Adrenal gland (tissue), 12 donors: ENCODE data around the gene PIM3. TPM values are rescaled to one million over a fixed set of nuclear protein-coding genes. Genes with fewer than 3 reads are reported as not detected.

Experiments
- DNase-seq, 7 donors: peaks; one replicate each; pipeline ENCODE4 v3.0.0-alpha.2; 2019 to 2020
- H3K27ac ChIP-seq, 5 donors: fragments of 200-600 bp; sonication (generic) in 4 of 5; 1 replicate in 3 of 5; 2 replicates in 2 of 5; pipeline versions ENCODE4 v1.5.1 to v1.8.0; 2016 to 2020; ENCODE audit warnings: mild to moderate bottlenecking in 1 of 5
- H3K27me3 ChIP-seq: fragments of 200-600 bp; 2 replicates; pipeline ENCODE4 v1.8.0; 2021
- H3K36me3 ChIP-seq, 2 donors: fragments of 200-600 bp; replicated peaks in 1 of 2; 1 replicate in 1 of 2; 2 replicates in 1 of 2; pipeline versions ENCODE4 v1.5.1 to v1.8.0; 2018 to 2022
- H3K4me1 ChIP-seq, 2 donors: fragments of 200-600 bp; replicated peaks in 1 of 2; 1 replicate in 1 of 2; 2 replicates in 1 of 2; pipeline versions ENCODE4 v1.5.1 to v1.8.0; 2018 to 2021
- H3K4me3 ChIP-seq, 4 donors: fragments of 200-600 bp; sonication (generic) in 3 of 4; one replicate each; pipeline ENCODE4 v1.5.1; 2016 to 2018
- H3K9me3 ChIP-seq, 3 donors: fragments of 200-600 bp; sonication (generic) in 1 of 3; replicated peaks in 1 of 3; 1 replicate in 2 of 3; 2 replicates in 1 of 3; pipeline versions ENCODE4 v1.5.1 to v1.8.0; 2016 to 2021
- CTCF ChIP-seq, 6 experiments: fragments of 450-650 bp in 4 of 6; fragments of 200-600 bp in 2 of 6; sonication (generic) in 1 of 6; IDR thresholded peaks; 1 replicate in 5 of 6; 2 replicates in 1 of 6; pipeline versions ENCODE4 v1.5.1 to v1.8.0; 2016 to 2021; ENCODE audit warnings: antibody characterized with exemption in 6 of 6, mild to moderate bottlenecking in 2 of 6, moderate library complexity in 1 of 6
- POLR2A ChIP-seq, 2 donors: fragments of 450-650 bp; IDR thresholded peaks; one replicate each; pipeline ENCODE4 v1.6.1; 2017; ENCODE audit warnings: antibody characterized with exemption in 2 of 2, mild to moderate bottlenecking in 2 of 2, moderate library complexity in 1 of 2
- WGBS, 4 donors: extraction: QIAGEN DNeasy Blood & Tissue Kit in 2 of 4; methylation state at CpG; one replicate each; pipeline versions ENCODE4 v1.1.5 to v1.1.7; 2013 to 2017; 5-methylcytosine and 5-hydroxymethylcytosine counted together
- intact Hi-C, 2 donors: fragments of 100-400 bp; cut with DNase I; formaldehyde crosslinking; loops; one replicate each; pipeline versions ENCODE4 v1.14.1 to v1.15.0; 2022 to 2023
- polyA plus RNA-seq, 3 donors: library from polyadenylated mRNA; stranded (reverse); fragments of 200-250 nt in 2 of 3; fragments of 350-450 nt in 1 of 3; fragmentation: Illumina TruSeq in 1 of 3; extraction: RNeasy Lipid Tissue Mini Kit (QIAGEN cat#74804) in 1 of 3; gene quantifications; one replicate each; pipeline ENCODE4 v1.2.3, GENCODE V29; 2013 to 2014
- total RNA-seq, 9 donors: library from RNA; depleted of rRNA in 4 of 9; stranded (reverse); fragments of >200 nt in 4 of 9; fragments of 120-200 nt in 1 of 9; fragmentation: NEBNext Ultra II Directional in 1 of 9; extraction: Animal tissue kit (Norgen Biotek cat#: 25700) in 1 of 9; gene quantifications; one replicate each; pipeline versions ENCODE4 v1.1.0 to v1.2.4, GENCODE V29; 2013 to 2023
- donor health status: healthy with polysubstance abuse.
- donor health status: Bipolar disorder and iron deficiency.
- donor health status: DM: yes; HTN: yes; CAD: no.
- donor health status: DM: no; HTN: no; CAD: no.
- donor health status: DM: no; HTN: no; CAD: no.
- donor health status: DM: yes; HTN: yes; CAD: no.

The PIM3 gene
- total and polyA plus RNA-seq, 12 donors: 7.2 to 99.2 (median 51.7) TPM

GRCh38 chr22:49934891-49935557 lies 25.5 kb upstream of the PIM3 start:
- TF ChIP-seq POLR2A (IDR thresholded peaks at IDR 0.05): no peak
- 21 to 37% (median 32%) methylated on average over 9 to 55 of the region's 56 CpGs; no CpG with 5 or more reads in 1 of the 4 donors for WGBS, 4 donors
- DNase-seq: peak; percentile 64 to 85 (median 77)
- H3K27ac ChIP-seq: peak overlapping the region; percentile 30 to 98 (median 85)
- intact Hi-C loops: loop anchor here (5.0 to 10.0 kb wide), 2 partner anchors 50 to 57 kb away; no protein-coding TSS in a partner anchor
- H3K4me3 ChIP-seq: peak overlapping the region in 1 of 4 donors; percentile 59
- H3K36me3 ChIP-seq: no peaks in the 10 kb centered on the region
- H3K27me3 ChIP-seq: no peaks in the 10 kb centered on the region
- peaks cover 22 to 48% of the 10 kb centered on the region in 2 donors for H3K4me1 ChIP-seq
- no peaks in the 10 kb centered on the region for H3K9me3 ChIP-seq

- Histone ChIP-seq H3K27ac (peak overlapping the region in 4 of 5 donors; percentile 54 to 98 (median 90)), H3K36me3 (no peaks in the 10 kb centered on the region), H3K9me3 (no peaks in the 10 kb centered on the region), H3K27me3 (no peaks in the 10 kb centered on the region), H3K4me3 (peak overlapping the region in 1 of 4 donors; percentile 59), H3K4me1 (peaks cover 22 to 48% of the 10 kb centered on the region in 2 donors)
- intact Hi-C loops: loop anchor here in 1 of 2 donors (10.0 kb wide), 1 partner anchor 49 kb away; no protein-coding TSS in a partner anchor
- DNase-seq: peak in 2 of 7 donors; percentile 46 to 70
- WGBS, 4 donors: 0 to 6% (median 0%) methylated on average over 3 to 16 of the region's 16 CpGs; no CpG with 5 or more reads in 1 of the 4 donors
- TF ChIP-seq CTCF (IDR thresholded peaks at IDR 0.05) (no peak), POLR2A (IDR thresholded peaks at IDR 0.05) (no peak)
These were observed 25.0 kb upstream of the PIM3 start for GRCh38 chr22:49935561-49935960.

- TF ChIP-seq CTCF (IDR thresholded peaks at IDR 0.05) (no peak), POLR2A (IDR thresholded peaks at IDR 0.05) (peak in 1 of 2 donors; percentile 25)
- H3K27ac ChIP-seq: peak overlapping the region in 4 of 5 donors; percentile 28 to 98 (median 74)
- 3 to 12% (median 5%) methylated on average over 23 to 52 of the region's 52 CpGs for WGBS, 4 donors
- DNase-seq: peak; percentile 91 to 96 (median 94)
- no peaks in the 10 kb centered on the region for H3K36me3 ChIP-seq
- peaks cover 22 to 42% of the 10 kb centered on the region in 2 donors for H3K4me1 ChIP-seq
- no peaks in the 10 kb centered on the region for H3K9me3 ChIP-seq
- H3K27me3 ChIP-seq: no peaks in the 10 kb centered on the region
- peak overlapping the region in 2 of 4 donors; percentile 0 to 59 for H3K4me3 ChIP-seq
- intact Hi-C loops: loop anchor here in 1 of 2 donors (10.0 kb wide), 1 partner anchor 49 kb away; no protein-coding TSS in a partner anchor
These were observed 24.3 kb upstream of the PIM3 start for GRCh38 chr22:49936018-49936972.

GRCh38 chr22:49936973-49937757 lies 23.4 kb upstream of the PIM3 start:
- intact Hi-C loops: loop anchor here in 1 of 2 donors (10.0 kb wide), 1 partner anchor 48 kb away; no protein-coding TSS in a partner anchor
- Histone ChIP-seq H3K4me3 (no peak overlapping the region), H3K4me1 (peaks cover 22 to 40% of the 10 kb centered on the region in 2 donors), H3K27me3 (no peaks in the 10 kb centered on the region), H3K36me3 (no peaks in the 10 kb centered on the region), H3K27ac (peak overlapping the region in 4 of 5 donors; percentile 29 to 98 (median 74)), H3K9me3 (no peaks in the 10 kb centered on the region)
- 57 to 69% (median 59%) methylated on average over 3 to 21 of the region's 21 CpGs for WGBS, 4 donors
- TF ChIP-seq CTCF (IDR thresholded peaks at IDR 0.05) (no peak), POLR2A (IDR thresholded peaks at IDR 0.05) (peak in 1 of 2 donors; percentile 11)
- DNase-seq: no peak
